Stimulated activated CD8-positive, alpha-beta memory T cell treated with anti-CD3 and anti-CD28 coated beads, Interleukin-15, amount 100 ng/mL, for 1 hour (primary cell): ENCODE results near the gene ALG14.
"Not testable (repeated sequence)": the region's sequence is repeated elsewhere in the genome, so short reads cannot be mapped to it uniquely, and the experiment has no call there.

Experiments
- DNase-seq: peaks from one replicate; pipeline ENCODE4 v3.0.0-alpha.2; 2020; ENCODE audit warnings: low read depth

Gene ALG14

DNA sequence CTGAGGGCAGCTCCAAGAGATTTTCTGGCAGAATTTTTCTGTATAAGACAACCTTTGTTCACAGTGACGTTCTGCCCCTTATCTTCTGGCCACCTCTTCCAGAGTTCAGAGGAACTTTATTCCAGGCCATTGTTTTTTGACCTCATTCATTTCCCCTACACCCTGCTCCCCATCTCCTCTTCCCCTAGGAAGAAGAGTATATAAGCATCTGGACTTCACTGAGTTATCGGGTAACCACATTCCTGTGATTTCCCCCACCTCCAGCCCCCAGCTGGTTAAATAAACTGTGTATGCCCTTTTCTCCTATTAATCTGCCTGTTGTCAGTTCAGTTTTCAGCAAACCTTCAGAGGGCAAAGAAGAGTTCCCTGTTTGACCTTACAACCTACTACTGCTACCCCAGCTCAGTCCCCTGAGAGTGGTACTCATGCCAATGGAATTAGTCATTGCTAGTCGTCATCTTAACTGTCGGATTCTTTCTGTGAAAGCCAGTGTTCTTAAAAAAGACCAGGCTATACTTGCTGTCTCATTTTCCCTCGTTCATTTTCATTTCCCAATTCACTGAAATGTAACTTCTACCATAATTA, 14.3 kb upstream of the ALG14 start:
- DNase-seq = no peak

DNA sequence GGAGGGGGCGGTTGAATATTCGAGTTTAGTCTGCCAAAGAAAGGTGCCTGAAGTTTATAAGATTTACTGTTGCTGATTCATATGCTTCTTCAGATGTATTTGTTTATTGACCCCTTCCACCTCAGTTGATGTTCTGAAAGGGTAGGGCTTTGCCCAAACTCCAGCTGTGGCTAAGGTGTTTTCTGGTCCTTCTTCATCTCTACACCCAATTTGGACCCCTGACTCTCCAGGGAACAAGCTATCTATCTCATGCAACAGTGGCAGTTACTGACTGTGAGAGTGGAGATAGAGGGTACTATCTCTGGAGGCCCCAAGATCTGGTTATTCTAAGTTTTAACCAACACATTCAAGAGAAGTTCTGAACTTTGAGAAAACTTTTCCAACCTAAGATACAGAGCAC, 12.6 kb upstream of the ALG14 start:
- DNase-seq = no peak

DNA sequence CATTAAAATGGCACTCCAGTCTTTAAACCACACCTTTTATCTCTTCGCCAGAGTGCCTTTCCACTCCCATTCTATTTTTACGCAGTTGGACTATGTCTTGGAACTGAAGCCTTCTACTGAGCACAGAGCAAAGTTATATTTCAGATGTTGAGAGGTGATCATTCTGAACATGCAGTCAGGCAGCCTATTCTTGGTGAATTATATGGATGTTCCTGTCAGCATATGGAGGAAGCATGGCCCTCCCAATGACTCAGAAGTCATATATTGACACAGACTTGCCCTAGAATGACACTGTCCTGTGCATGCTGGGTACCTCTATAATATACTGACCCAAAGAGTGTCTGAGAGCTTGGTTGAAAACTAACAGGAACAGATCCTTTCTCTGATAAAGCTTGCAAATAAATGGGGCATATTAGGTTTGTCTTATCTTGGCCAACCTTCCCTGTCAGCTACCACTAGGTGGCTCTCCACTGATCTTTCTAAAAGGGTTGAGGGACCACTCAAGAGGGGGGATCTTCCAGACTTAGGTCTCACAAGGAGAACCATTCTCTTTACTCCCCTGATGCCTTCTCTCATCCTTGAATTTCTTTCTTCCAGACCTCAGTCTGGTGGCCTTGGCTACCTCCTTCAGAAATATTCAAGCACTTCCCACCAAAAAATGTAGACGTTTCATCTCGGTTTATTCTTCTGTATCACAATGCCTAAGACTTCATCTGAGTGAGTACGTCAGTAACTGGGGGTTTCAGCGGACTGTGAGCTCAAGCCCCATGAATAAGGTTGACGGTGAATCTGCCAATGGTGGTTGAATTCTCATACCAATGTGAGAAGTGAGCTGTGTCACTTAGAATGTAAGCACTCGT, 11.8 kb upstream of the ALG14 start:
- no peak for DNase-seq

DNA sequence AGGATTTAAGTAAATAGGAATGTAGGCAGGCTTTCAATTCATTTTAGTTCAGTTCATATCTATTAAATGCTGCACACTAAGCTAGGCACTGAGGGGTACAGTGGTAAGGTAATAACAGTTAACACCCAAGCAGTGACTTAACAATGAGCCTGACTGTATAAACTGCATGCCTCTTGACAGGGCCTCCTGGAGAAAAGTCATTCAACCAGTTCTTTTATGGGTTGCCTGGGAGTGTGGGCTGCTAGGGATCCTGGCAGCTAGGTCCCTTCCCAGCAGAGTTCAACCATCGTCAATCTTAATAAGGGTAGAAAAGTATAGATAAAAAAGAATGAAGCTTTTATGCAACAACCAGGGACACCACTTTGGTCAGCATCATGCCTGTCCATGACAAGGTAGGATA, 8.1 kb upstream of the ALG14 start:
- DNase-seq = no peak

GRCh38 chr1:95080446-95080845, 7.7 kb upstream of the ALG14 start:
- DNase-seq = no peak

- DNase-seq = no peak
Measured at GRCh38 chr1:95076034-95076433, 3.3 kb upstream of the ALG14 start.

DNA sequence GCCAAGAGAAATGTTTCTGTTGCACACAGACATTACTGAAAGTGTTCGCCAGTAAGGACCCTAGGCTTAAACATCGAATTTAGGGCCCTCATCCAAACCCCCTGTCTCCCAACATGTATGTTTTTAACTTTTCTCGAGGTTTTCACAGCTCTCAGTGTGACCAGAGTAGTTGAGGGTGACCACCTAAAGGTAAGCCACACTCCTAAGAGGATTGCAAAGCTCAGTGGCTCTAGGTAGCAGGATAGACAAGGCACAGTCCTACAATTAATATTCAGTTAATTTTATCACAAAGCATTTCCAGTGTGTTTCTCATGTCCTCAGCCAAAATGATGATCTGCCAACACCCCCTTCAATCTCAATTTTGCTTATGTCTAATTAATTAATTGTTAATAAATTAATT, 695 bp upstream of the ALG14 start:
- no peak for DNase-seq

DNA sequence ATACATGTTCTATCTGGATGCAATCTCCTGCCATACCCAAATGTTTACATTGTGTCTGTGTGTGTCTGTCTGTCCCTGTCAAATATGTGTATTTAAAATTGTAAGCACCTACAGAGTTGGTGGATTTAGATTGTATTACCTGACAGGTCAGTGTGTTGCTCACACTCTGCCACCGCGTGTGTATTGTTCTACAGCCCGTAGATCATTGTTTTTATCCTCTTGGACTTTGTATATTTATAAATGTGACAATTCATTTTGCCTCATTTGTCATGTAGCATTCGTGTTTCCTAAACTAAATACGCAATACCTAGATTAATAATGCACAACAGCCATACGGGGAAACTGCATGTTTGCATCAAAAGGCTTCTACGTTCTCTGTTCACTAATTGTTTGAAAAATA, 634 bp downstream of the ALG14 start:
- no peak for DNase-seq

DNA sequence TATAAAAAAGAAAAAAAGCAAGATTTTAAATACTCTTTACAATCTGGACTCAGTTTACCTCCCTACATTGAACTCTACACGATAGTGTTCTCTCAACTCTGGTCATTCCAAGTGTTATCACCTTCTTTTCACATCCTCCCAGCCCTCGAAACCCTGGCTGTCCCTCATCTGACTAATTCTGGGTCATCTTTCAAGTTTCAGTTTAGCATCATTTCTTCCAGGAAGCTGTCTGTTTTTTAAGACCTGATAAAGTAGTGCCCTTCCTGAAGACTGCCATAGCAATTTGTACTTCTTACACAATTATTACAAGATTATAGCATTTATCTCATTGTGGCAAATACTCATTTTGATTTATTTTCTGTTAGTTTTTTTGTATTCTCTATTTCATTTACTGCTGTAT, 1.2 kb downstream of the ALG14 start:
- no peak for DNase-seq

DNA sequence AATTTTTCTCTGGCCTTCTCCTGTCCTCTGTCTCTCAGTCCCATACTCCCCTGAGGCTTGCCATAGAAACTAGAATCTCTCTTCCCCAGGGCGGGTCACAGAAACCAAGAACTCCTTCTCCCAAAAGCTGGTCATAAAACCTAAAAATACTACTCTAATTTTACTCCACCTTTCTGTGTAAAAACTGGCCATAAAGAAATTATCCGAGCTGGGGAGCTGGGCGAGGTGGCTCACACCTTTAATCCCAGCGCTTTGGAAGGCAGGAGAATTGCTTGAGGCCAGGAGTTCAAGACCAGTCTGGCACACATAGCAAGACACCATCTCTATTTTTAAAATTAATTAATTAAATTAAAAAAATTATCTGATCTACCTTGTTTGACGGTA, 3.0 kb downstream of the ALG14 start:
- no peak for DNase-seq

GRCh38 chr1:95068956-95069709, 3.6 kb downstream of the ALG14 start:
- DNase-seq = no peak

GRCh38 chr1:95067568-95067967, 5.2 kb downstream of the ALG14 start:
- no peak for DNase-seq

DNA sequence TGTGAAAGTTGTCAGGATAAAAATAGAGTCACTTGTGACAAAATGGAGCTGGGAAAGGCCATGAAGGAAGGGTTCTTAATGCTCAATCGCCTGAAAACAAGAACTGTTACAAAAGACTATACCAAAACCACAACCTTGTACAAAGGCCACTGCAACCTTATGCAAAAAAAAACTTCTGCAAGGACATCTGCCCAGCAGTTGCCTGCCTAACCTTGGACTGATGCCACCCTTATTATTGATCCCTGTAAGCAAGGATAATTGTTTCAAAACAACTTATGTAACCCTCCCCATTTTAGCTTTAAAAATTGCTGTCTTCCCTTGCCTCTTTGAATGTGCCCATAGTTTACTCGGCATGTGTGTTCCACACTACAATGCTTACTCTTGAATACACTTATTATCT, 5.7 kb downstream of the ALG14 start:
- no peak for DNase-seq

GRCh38 chr1:95061445-95062006, 11.2 kb downstream of the ALG14 start:
- no peak for DNase-seq

GRCh38 chr1:95058974-95059373, 13.8 kb downstream of the ALG14 start:
- no peak for DNase-seq

- DNase-seq = no peak
Measured at GRCh38 chr1:95057351-95057750, 15.4 kb downstream of the ALG14 start.

DNA sequence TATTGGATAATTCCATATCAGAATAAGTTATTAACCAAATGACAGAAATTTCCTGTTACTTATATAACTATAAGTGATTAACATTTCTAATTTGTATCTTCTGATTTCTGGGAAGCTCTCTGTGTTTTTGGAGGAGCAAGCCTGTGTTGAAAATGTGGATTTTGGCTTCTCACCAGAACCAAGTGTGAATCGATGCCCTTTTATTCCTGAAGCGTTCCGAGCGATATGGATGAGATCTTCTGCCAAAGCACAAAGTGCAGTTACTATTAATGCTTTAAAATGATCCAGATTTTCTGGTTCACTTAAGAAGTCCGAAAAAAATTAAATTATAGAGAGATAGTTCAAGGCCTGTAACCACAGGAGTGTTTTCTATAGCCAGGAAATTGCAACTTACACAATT, 22.8 kb downstream of the ALG14 start:
- no peak for DNase-seq

DNA sequence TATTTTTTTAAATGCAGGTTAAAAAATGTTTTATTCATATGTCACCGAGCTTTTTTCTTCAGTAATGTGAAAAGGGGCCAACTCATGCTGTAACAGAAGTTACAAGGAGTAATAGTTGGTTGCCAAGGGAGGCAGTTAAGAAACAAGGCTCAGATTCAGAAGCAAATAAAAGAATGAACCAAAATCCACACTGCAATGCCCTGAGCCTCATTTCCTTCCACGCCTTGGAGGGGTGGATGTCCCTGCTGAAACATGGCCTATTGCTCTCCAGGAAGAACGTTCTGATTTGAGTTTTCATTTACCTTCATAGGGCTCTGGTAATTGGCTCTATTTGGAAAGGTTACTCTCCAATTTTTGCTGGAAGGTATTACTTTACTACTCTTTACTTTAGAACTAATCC, 24.4 kb downstream of the ALG14 start:
- DNase-seq = no peak

DNA sequence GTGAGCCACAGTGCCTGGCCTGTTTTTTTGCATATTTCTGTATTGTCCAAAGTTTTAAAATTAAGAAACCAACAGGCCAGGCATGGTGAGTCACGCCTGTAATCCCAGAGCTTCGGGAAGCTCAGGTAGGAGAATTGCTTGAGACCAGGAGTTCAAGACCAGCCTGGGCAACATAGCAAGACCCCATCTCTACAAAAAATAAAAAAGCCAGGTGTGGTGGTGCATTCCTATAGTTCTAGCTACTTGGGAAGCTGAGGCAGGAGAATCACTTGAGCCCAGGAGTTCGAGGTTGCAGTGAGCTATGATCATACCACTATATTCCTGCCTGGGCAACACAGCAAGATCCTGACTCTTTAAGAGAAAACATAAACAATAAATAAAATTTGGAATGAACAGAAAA, 25.1 kb downstream of the ALG14 start:
- not testable (repeated sequence) for DNase-seq

DNA sequence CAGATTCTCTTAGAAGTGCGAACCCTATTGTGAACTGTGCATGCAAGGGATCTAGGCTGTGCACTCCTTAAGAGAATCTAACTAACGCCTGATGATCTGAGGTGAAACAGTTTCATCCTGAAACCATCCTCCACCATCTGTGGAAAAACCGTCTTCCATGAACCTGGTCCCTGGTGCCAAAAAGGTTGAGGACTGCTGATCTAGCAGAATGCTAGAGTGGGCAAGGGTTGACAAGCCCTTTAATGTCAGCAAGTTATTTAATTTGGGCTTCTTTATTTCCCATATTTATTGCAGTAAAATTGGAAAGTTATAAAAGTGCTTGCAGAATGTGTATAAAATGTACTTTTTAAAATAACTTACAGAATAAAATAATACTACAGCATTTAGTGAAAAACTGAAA, 26.4 kb downstream of the ALG14 start:
- no peak for DNase-seq

GRCh38 chr1:95043141-95043980, 29.4 kb downstream of the ALG14 start:
- peak; percentile 59 for DNase-seq

DNA sequence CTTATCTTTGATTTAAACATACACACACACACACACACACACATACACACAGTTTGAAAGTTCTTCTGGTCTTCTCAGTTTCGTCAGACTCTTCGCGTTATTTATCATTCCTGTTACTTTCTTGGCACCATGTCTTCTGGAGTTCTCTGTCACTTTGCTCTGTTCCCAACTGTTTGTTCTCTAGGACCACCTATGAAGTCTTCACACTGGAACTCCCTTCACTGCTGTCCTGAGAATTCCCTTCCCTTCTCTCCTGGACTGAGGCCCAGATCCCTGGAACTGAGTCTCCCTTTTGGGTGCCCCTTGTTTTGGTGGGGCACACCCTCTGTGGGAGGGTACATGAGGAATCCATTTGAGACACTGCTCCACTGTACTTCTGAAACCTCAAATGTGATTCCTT, 30.5 kb downstream of the ALG14 start:
- DNase-seq = no peak
